Mesendoderm (in vitro differentiated cells): ENCODE measurements around the gene AKR7A2.

ENCODE experiments used
- DNase-seq: peaks from one replicate; pipeline ENCODE4 v3.0.0; 2013
- H2AK5ac ChIP-seq: 2 replicates; pipeline ENCODE4 v1.6.1; 2013; ENCODE audit warnings: low read length, inconsistent platforms
- H2BK120ac ChIP-seq: 2 replicates; pipeline ENCODE4 v1.6.1; 2013; ENCODE audit warnings: low read depth, mild to moderate bottlenecking, low read length, moderate library complexity, mixed read lengths
- H2BK15ac ChIP-seq: replicated peaks from 2 replicates; pipeline ENCODE4 v1.6.1; 2013; ENCODE audit warnings: low read depth, mild to moderate bottlenecking, moderate library complexity
- H2BK5ac ChIP-seq: 2 replicates; pipeline ENCODE4 v1.6.1; 2013; ENCODE audit warnings: low read length, inconsistent platforms
- H3K18ac ChIP-seq: 2 replicates; pipeline ENCODE4 v1.6.1; 2013; ENCODE audit warnings: mild to moderate bottlenecking, low read length, mixed read lengths
- H3K23ac ChIP-seq: one replicate; pipeline ENCODE4 v1.6.1; 2013; ENCODE audit warnings: low read length
- H3K27ac ChIP-seq: 2 replicates; pipeline ENCODE4 v1.5.1; 2013; ENCODE audit warnings: low read depth, mild to moderate bottlenecking, inconsistent platforms, low read length, moderate library complexity
- H3K27me3 ChIP-seq: 2 replicates; pipeline ENCODE4 v1.6.1; 2013; ENCODE audit warnings: low read length, control low read depth, mild to moderate bottlenecking, inconsistent platforms; ENCODE audit not compliant: insufficient read depth, poor library complexity
- H3K36me3 ChIP-seq: 2 replicates; pipeline ENCODE4 v1.6.1; 2013; ENCODE audit warnings: low read length, inconsistent platforms; ENCODE audit not compliant: control insufficient read depth, insufficient read depth
- H3K4ac ChIP-seq: one replicate; pipeline ENCODE4 v1.6.1; 2013; ENCODE audit warnings: low read depth, mild to moderate bottlenecking, low read length, moderate library complexity
- H3K4me1 ChIP-seq: 2 replicates; pipeline ENCODE4 v1.6.1; 2013; ENCODE audit warnings: low read depth, low read length, inconsistent platforms; ENCODE audit not compliant: control insufficient read depth
- H3K4me2 ChIP-seq: 2 replicates; pipeline ENCODE4 v1.6.1; 2013; ENCODE audit warnings: low read length
- H3K4me3 ChIP-seq: 2 replicates; pipeline ENCODE4 v1.5.1; 2013; ENCODE audit warnings: mild to moderate bottlenecking, low read length
- H3K56ac ChIP-seq: one replicate; pipeline ENCODE4 v1.6.1; 2013; ENCODE audit warnings: low read length
- H3K79me1 ChIP-seq: 2 replicates; pipeline ENCODE4 v1.6.1; 2013; ENCODE audit warnings: low read length, inconsistent platforms
- H3K79me2 ChIP-seq: 2 replicates; pipeline ENCODE4 v1.6.1; 2013; ENCODE audit warnings: mild to moderate bottlenecking, low read length; ENCODE audit not compliant: control insufficient read depth, insufficient read depth
- H3K9ac ChIP-seq: 2 replicates; pipeline ENCODE4 v1.6.1; 2013; ENCODE audit warnings: low read length, inconsistent platforms
- H4K5ac ChIP-seq: one replicate; pipeline ENCODE4 v1.6.1; 2013; ENCODE audit warnings: low read length
- H4K8ac ChIP-seq: one replicate; pipeline ENCODE4 v1.6.1; 2013; ENCODE audit warnings: low read depth, mild to moderate bottlenecking, control low read depth, low read length, moderate library complexity
- WGBS: extraction: QIAGEN DNeasy Blood & Tissue Kit; methylation state at CpG from one replicate; pipeline ENCODE4 v1.1.7; 2013; ENCODE audit warnings: low lambda C conversion rate, missing lambda C conversion rate; ENCODE audit not compliant: insufficient coverage; ENCODE audit errors: extremely low coverage; 5-methylcytosine and 5-hydroxymethylcytosine counted together

The AKR7A2 gene

DNA sequence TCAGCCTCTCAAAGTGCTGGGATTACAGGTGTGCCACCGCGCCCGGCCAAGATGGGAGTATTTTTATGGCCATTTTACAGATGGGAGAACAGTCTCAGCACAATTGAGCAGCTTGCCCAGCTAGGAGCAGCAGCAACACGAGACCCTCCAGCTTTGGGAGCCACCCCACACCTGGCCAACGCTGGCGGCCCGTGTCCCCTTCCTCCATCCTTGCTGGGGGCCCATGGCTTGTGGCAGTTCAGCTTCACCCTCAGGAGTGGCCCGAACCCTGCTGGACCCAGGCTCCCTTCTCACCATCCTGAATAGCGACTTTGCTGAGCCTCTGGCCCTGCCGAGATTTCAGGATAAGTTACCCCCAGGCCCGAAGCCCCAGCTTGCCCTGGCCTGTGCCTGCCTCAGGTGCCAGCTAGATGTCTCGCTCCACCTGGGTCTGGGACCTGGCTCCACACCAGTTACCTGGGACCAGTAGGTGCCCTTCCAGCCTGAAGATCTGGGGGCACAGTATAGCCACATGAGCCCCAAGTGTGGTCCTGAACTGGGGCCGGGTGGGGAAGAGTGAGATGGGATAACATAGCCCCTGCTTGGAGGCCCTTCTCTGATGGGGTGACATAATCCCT, 19.4 kb upstream of the AKR7A2 start:
- Histone ChIP-seq H3K27me3 (no peaks in the 10 kb centered on the region), H3K27ac (no peak overlapping the region), H3K79me2 (no peaks in the 10 kb centered on the region), H3K18ac (no peak overlapping the region), H4K8ac (no peak overlapping the region), H3K4me3 (no peak overlapping the region), H3K9ac (no peak overlapping the region), H2BK15ac (no peak overlapping the region), H3K79me1 (no peaks in the 10 kb centered on the region), H3K4me1 (no peaks in the 10 kb centered on the region), H3K56ac (no peak overlapping the region), H2BK120ac (no peak overlapping the region), H2AK5ac (no peak overlapping the region), H4K5ac (no peak overlapping the region), H3K4me2 (no peak overlapping the region), H3K36me3 (peaks cover 3% of the 10 kb centered on the region), H3K4ac (no peak overlapping the region), H3K23ac (no peak overlapping the region), H2BK5ac (no peak overlapping the region)
- WGBS, result no CpG with 5 or more reads among the region's 13 CpGs
- no peak for DNase-seq

DNA sequence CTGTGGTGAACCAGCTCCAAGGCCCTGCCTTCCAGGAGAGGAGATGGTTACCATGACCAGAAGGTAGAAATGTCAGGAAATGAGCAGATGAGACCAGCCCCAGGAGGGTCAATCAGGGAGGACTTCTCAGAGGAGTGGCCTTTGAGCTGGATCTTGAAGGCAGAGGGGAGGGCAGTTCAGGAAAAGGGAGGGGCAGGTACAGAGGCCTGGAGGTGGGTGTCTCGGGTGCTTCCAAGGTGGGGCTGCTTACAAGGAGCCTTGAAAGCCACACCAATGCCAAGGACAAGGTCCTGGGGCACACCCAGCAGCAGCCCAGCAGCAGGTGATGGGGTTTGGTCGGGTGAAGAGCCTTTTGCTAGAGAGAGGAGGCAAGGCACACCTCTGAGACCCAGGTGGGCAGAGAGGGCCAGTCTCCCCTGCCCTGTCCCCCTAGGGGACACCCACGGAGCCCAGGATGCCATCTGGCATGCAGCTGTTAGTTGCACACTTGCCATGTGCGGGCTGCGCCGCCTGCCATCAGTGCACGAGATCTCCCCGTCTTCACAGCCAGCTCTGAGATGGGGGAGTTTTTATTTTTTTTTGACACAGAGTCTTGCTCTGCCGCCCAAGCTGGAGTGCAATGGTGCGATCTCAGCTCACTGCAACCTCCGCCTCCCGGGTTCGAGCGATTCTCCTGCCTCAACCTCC, 18.6 kb upstream of the AKR7A2 start:
- Histone ChIP-seq H3K79me1 (no peaks in the 10 kb centered on the region), H3K56ac (no peak overlapping the region), H4K5ac (no peak overlapping the region), H3K23ac (no peak overlapping the region), H3K36me3 (peaks cover 3% of the 10 kb centered on the region), H3K79me2 (no peaks in the 10 kb centered on the region), H3K27me3 (no peaks in the 10 kb centered on the region), H2BK120ac (no peak overlapping the region), H3K4ac (no peak overlapping the region), H2BK5ac (no peak overlapping the region), H4K8ac (no peak overlapping the region), H2BK15ac (no peak overlapping the region), H2AK5ac (no peak overlapping the region), H3K4me3 (no peak overlapping the region), H3K4me2 (no peak overlapping the region), H3K4me1 (no peaks in the 10 kb centered on the region), H3K18ac (no peak overlapping the region), H3K27ac (no peak overlapping the region), H3K9ac (no peak overlapping the region)
- WGBS, result no CpG with 5 or more reads among the region's 14 CpGs
- no peak for DNase-seq

DNA sequence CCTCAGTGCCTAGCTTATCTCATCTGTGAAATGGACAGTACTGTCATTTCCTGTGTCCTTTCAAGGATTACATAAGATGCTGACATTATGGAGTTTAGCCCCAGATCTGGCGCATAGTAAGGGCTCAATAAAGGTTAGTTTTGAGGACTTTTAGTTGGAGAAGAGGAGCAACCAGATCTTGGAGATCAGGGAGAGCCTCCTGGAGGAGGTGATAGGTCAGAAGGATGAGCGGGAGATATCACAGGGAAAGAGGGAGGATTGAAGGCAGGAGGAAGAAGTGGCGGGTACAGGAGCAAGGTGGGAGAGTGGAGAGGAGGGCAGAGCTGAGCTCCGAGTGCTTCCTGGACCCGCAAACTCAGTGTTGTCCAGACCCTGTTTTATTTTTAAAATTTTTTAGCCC, 17.7 kb upstream of the AKR7A2 start:
- H2BK5ac ChIP-seq, result no peak overlapping the region
- no peaks in the 10 kb centered on the region for H3K79me2 ChIP-seq
- WGBS, result no CpG with 5 or more reads among the region's 5 CpGs

DNA sequence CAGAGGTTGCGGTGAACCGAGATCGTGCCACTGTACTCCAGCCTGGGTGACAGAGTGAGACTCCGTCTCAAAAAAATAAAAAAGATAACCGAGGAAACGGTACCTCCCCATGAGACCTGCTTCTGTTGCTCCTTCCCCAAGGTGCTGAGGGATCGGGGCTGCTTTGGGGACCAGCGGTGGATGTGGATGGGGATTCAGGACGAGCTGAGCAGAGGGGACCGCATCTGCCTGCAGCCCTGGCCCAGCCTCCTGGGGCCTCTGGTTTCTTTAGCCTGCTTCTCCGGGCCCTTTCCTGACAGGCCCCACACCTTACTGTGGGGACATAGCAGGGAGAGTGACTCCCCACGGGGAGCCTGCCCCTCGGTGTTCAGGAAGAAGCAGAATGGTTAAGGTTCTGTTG, 17.2 kb upstream of the AKR7A2 start:
- Histone ChIP-seq H3K4me1 (no peaks in the 10 kb centered on the region), H3K27ac (no peak overlapping the region), H3K4me3 (no peak overlapping the region), H2BK5ac (no peak overlapping the region), H2AK5ac (no peak overlapping the region), H3K18ac (no peak overlapping the region), H3K56ac (no peak overlapping the region), H3K9ac (no peak overlapping the region), H2BK120ac (no peak overlapping the region), H3K36me3 (peaks cover 3% of the 10 kb centered on the region), H4K5ac (no peak overlapping the region), H3K79me2 (no peaks in the 10 kb centered on the region), H3K4ac (no peak overlapping the region), H3K27me3 (no peaks in the 10 kb centered on the region), H3K23ac (no peak overlapping the region), H2BK15ac (no peak overlapping the region), H3K79me1 (no peaks in the 10 kb centered on the region), H4K8ac (no peak overlapping the region), H3K4me2 (no peak overlapping the region)
- WGBS, result no CpG with 5 or more reads among the region's 13 CpGs
- DNase-seq, result no peak

More for the DNA sequence above, 17.7 kb upstream of the AKR7A2 start:
- Histone ChIP-seq H3K27me3 (no peaks in the 10 kb centered on the region), H3K4ac (no peak overlapping the region), H3K23ac (no peak overlapping the region), H3K27ac (no peak overlapping the region), H3K9ac (no peak overlapping the region), H3K4me3 (no peak overlapping the region), H3K4me1 (no peaks in the 10 kb centered on the region), H3K18ac (no peak overlapping the region), H2BK15ac (no peak overlapping the region), H2AK5ac (no peak overlapping the region), H3K56ac (no peak overlapping the region), H4K8ac (no peak overlapping the region), H3K4me2 (no peak overlapping the region), H3K36me3 (peaks cover 3% of the 10 kb centered on the region), H3K79me1 (no peaks in the 10 kb centered on the region), H2BK120ac (no peak overlapping the region), H4K5ac (no peak overlapping the region)
- DNase-seq, result no peak

DNA sequence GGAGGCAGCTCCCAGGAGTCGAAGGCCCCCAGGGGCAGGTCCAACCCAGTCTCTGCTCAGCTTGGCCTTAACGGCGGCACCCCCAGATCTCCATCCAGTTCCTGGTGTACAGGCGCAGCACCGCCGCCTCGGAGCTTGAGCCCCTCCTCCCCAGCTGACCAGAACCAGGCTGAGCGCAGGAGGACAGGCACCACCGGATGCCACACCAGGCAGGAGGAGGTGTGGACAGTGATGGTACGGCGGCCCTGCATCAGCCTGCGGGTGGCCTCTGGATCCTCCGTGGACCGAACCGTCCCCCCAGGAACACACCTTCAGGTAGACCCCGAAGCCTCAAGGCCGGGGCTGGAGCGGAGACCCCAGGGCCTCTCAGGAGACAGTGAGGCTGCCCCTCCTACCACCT, 16.5 kb upstream of the AKR7A2 start:
- Histone ChIP-seq H4K8ac (no peak overlapping the region), H3K56ac (no peak overlapping the region), H3K36me3 (peaks cover 3% of the 10 kb centered on the region), H2AK5ac (no peak overlapping the region), H2BK15ac (no peak overlapping the region), H3K79me2 (no peaks in the 10 kb centered on the region), H3K27ac (no peak overlapping the region), H2BK120ac (no peak overlapping the region), H4K5ac (no peak overlapping the region), H3K9ac (no peak overlapping the region), H2BK5ac (no peak overlapping the region), H3K23ac (no peak overlapping the region), H3K4me3 (no peak overlapping the region), H3K27me3 (no peaks in the 10 kb centered on the region), H3K18ac (no peak overlapping the region), H3K4ac (no peak overlapping the region), H3K4me2 (no peak overlapping the region), H3K4me1 (no peaks in the 10 kb centered on the region), H3K79me1 (no peaks in the 10 kb centered on the region)
- no peak for DNase-seq
- WGBS, result no CpG with 5 or more reads among the region's 18 CpGs

DNA sequence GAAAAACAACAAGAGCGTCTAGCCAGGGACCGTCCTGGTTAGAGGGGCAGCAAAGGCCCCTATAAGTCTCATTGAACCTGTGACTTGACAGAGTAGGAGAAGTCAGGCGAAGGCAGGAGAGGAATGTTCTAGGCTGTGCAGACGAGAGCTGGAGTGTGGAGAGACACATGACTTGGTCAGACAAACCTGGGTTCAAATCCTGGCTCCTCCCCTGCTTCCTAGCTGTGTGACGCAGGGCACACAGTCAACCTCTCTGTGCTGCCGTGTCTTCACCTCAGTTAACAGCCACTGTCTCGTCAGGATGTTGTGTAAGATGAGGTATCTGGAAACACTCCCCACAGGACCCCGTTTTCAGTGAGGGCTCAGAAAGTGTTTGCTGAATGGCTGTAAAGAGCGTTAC, 15.8 kb upstream of the AKR7A2 start:
- no peaks in the 10 kb centered on the region for H3K79me2 ChIP-seq
- H3K4me2 ChIP-seq, result no peak overlapping the region
- peaks cover 3% of the 10 kb centered on the region for H3K36me3 ChIP-seq
- no peak overlapping the region for H3K18ac ChIP-seq
- H3K27ac ChIP-seq, result no peak overlapping the region
- H2BK5ac ChIP-seq, result no peak overlapping the region
- H3K56ac ChIP-seq, result no peak overlapping the region
- H2BK120ac ChIP-seq, result no peak overlapping the region
- H2AK5ac ChIP-seq, result no peak overlapping the region
- H4K5ac ChIP-seq, result no peak overlapping the region
- no peak overlapping the region for H3K4ac ChIP-seq
- no peaks in the 10 kb centered on the region for H3K4me1 ChIP-seq
- no peak for DNase-seq
- no peak overlapping the region for H4K8ac ChIP-seq
- no peaks in the 10 kb centered on the region for H3K79me1 ChIP-seq
- no peak overlapping the region for H2BK15ac ChIP-seq
- WGBS, result no CpG with 5 or more reads among the region's 9 CpGs
- no peak overlapping the region for H3K9ac ChIP-seq
- no peak overlapping the region for H3K4me3 ChIP-seq
- no peaks in the 10 kb centered on the region for H3K27me3 ChIP-seq
- no peak overlapping the region for H3K23ac ChIP-seq
